WTC11 (cell line): ENCODE measurements around the gene SEC22C. TPM values are rescaled to one million over a fixed set of nuclear protein-coding genes. Genes with fewer than 3 reads are reported as not detected.

ENCODE experiments used
- ATAC-seq: fragments of 200-7000 bp; cut with Tn5 transposase; 2 replicates; pipeline ENCODE4 v1.10.0; 2021; ENCODE audit warnings: mild to moderate bottlenecking, moderate library complexity
- CTCF ChIA-PET: fragments of 300-600 bp; sonication (Branson Sonifier 250); formaldehyde crosslinking; loops from one replicate; lab custom pipeline; 2021; ENCODE audit warnings: antibody characterized with exemption; lab: Charles Lee
- POLR2A ChIA-PET: fragments of 350-600 bp; sonication (Branson Sonifier 250); formaldehyde crosslinking; loops from one replicate; lab custom pipeline; 2021; ENCODE audit warnings: antibody characterized with exemption; lab: Charles Lee
- DNase-seq: peaks from one replicate; pipeline ENCODE4 v3.0.0; 2021; ENCODE audit warnings: low spot score
- H3K27ac Mint-ChIP-seq: 2 replicates; pipeline ENCODE4 v1.8.0; 2021; ENCODE audit warnings: mixed read lengths
- H3K27me3 Mint-ChIP-seq: 2 replicates; pipeline ENCODE4 v1.8.0; 2021; ENCODE audit warnings: low read depth, mild to moderate bottlenecking, moderate library complexity, mixed read lengths
- H3K36me3 Mint-ChIP-seq: 2 replicates; pipeline ENCODE4 v1.8.0; 2021; ENCODE audit warnings: mixed read lengths
- H3K4me1 Mint-ChIP-seq: 2 replicates; pipeline ENCODE4 v1.8.0; 2022; ENCODE audit warnings: mixed read lengths
- H3K4me3 Mint-ChIP-seq: 2 replicates; pipeline ENCODE4 v1.8.0; 2021; ENCODE audit warnings: mild to moderate bottlenecking, moderate library complexity, mixed read lengths
- H3K9me3 Mint-ChIP-seq: 2 replicates; pipeline ENCODE4 v1.8.0; 2021; ENCODE audit warnings: mixed read lengths
- ARID4B ChIP-seq: sonication (generic); formaldehyde crosslinking; IDR thresholded peaks from 2 replicates; pipeline ENCODE4 v1.8.0; 2023; ENCODE audit warnings: missing genetic modification reagents, mild to moderate bottlenecking, borderline replicate concordance
- CTCF ChIP-seq: fragments of 200-600 bp; IDR thresholded peaks from 2 replicates; pipeline ENCODE4 v1.8.0; 2022; ENCODE audit warnings: antibody characterized with exemption
- ETV6 ChIP-seq: sonication (generic); formaldehyde crosslinking; IDR thresholded peaks from 2 replicates; pipeline ENCODE4 v1.8.1; 2022; ENCODE audit warnings: mild to moderate bottlenecking, missing genetic modification reagents
- HMGXB4 ChIP-seq: sonication (generic); formaldehyde crosslinking; IDR thresholded peaks from 2 replicates; pipeline ENCODE4 v1.8.1; 2023; ENCODE audit warnings: mild to moderate bottlenecking, moderate library complexity, missing genetic modification reagents
- IRF2 ChIP-seq: sonication (generic); formaldehyde crosslinking; IDR thresholded peaks from 2 replicates; pipeline ENCODE4 v1.8.0; 2022; ENCODE audit warnings: low read depth, missing genetic modification reagents, borderline replicate concordance
- MYBL2 ChIP-seq: sonication (generic); formaldehyde crosslinking; IDR thresholded peaks from 2 replicates; pipeline ENCODE4 v1.8.1; 2023; ENCODE audit warnings: mild to moderate bottlenecking, moderate library complexity, missing genetic modification reagents
- NR1H2 ChIP-seq: sonication (generic); formaldehyde crosslinking; IDR thresholded peaks from 2 replicates; pipeline ENCODE4 v1.9.0; 2021; ENCODE audit warnings: mild to moderate bottlenecking, moderate library complexity, missing genetic modification reagents
- PREB ChIP-seq: sonication (generic); formaldehyde crosslinking; IDR thresholded peaks from 2 replicates; pipeline ENCODE4 v1.8.1; 2022; ENCODE audit warnings: mild to moderate bottlenecking, missing genetic modification reagents, moderate library complexity, borderline replicate concordance
- TCF7 ChIP-seq: sonication (generic); formaldehyde crosslinking; IDR thresholded peaks from 2 replicates; pipeline ENCODE4 v1.8.0; 2022; ENCODE audit warnings: mild to moderate bottlenecking, low read depth, missing genetic modification reagents, moderate library complexity
- USF1 ChIP-seq: sonication (generic); formaldehyde crosslinking; IDR thresholded peaks from 2 replicates; pipeline ENCODE4 v1.8.0; 2022; ENCODE audit warnings: mild to moderate bottlenecking, missing genetic modification reagents
- ZNF121 ChIP-seq: sonication (generic); formaldehyde crosslinking; IDR thresholded peaks from 2 replicates; pipeline ENCODE4 v1.8.0; 2023; ENCODE audit warnings: missing genetic modification reagents
- total RNA-seq: library from RNA; stranded (reverse); gene quantifications from 3 replicates; pipeline ENCODE4 v1.2.3, GENCODE V29; 2021
- TF ChIP-seq, protein P1 (sequence below): sonication (generic); formaldehyde crosslinking; IDR thresholded peaks from 2 replicates; pipeline ENCODE4 v1.8.0; 2023; ENCODE audit warnings: mild to moderate bottlenecking, missing genetic modification reagents

Gene SEC22C
- total RNA-seq, 1 experiment from 2014 or later, result 37.0 TPM

GRCh38 chr3:42511201-42511600, 70.6 kb downstream of the SEC22C start (continued):
- TF ChIP-seq USF1 (CRISPR knock-in tag) (no peak), MYBL2 (CRISPR knock-in tag) (no peak), HMGXB4 (CRISPR knock-in tag) (no peak), ETV6 (no peak), IRF2 (no peak), NR1H2 (CRISPR knock-in tag) (no peak), ARID4B (no peak), TCF7 (CRISPR knock-in tag) (no peak), CTCF (no peak), PREB (no peak)

GRCh38 chr3:42510325-42510724, 71.4 kb downstream of the SEC22C start:
- TF ChIP-seq, protein P1, sequence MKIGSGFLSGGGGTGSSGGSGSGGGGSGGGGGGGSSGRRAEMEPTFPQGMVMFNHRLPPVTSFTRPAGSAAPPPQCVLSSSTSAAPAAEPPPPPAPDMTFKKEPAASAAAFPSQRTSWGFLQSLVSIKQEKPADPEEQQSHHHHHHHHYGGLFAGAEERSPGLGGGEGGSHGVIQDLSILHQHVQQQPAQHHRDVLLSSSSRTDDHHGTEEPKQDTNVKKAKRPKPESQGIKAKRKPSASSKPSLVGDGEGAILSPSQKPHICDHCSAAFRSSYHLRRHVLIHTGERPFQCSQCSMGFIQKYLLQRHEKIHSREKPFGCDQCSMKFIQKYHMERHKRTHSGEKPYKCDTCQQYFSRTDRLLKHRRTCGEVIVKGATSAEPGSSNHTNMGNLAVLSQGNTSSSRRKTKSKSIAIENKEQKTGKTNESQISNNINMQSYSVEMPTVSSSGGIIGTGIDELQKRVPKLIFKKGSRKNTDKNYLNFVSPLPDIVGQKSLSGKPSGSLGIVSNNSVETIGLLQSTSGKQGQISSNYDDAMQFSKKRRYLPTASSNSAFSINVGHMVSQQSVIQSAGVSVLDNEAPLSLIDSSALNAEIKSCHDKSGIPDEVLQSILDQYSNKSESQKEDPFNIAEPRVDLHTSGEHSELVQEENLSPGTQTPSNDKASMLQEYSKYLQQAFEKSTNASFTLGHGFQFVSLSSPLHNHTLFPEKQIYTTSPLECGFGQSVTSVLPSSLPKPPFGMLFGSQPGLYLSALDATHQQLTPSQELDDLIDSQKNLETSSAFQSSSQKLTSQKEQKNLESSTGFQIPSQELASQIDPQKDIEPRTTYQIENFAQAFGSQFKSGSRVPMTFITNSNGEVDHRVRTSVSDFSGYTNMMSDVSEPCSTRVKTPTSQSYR, result no peak
- TF ChIP-seq HMGXB4 (CRISPR knock-in tag) (no peak), ZNF121 (CRISPR knock-in tag) (no peak)
- H3K27ac Mint-ChIP-seq, result no peak overlapping the region
- no peak for ATAC-seq
- no peak for DNase-seq
- H3K4me3 Mint-ChIP-seq, result no peak overlapping the region
- H3K27me3 Mint-ChIP-seq, result peaks cover 6% of the 10 kb centered on the region
- H3K4me1 Mint-ChIP-seq, result peaks cover 28% of the 10 kb centered on the region
- H3K9me3 Mint-ChIP-seq, result no peaks in the 10 kb centered on the region
- ChIA-PET CTCF (interaction anchor here (1.7 kb wide), 1 partner anchor 8 kb away, joined by 6 read pairs; the partner anchor contains the start of gene VIPR1), POLR2A (interaction anchor here (0.5 kb wide), 1 partner anchor 80 kb away, joined by 4 read pairs; the partner anchor contains the start of gene SS18L2)
- no peaks in the 10 kb centered on the region for H3K36me3 Mint-ChIP-seq
